ENCODE data around the gene ANP32A.

ANP32A gene

DNA sequence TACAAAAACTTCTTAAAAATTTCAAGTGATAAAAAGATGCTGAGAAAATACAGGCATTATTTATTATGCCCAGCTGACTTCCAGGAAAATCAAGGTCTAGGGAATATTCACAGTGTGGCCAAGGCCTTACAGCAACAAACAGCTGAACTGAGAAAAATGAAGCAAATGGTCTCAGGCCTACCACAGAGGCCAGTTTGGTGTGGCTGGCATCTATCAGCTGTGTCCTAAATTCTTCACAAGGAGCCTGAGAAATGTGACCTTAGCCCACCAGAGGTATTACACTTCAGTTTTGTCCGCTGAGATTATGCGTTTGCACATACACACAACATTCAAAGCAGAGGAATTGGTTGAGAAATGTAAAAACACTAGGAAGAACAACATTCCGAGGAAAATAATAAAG, 77.4 kb downstream of the ANP32A start:
- DNase-seq (ENCODE audit: low spot score), result no peak

DNA sequence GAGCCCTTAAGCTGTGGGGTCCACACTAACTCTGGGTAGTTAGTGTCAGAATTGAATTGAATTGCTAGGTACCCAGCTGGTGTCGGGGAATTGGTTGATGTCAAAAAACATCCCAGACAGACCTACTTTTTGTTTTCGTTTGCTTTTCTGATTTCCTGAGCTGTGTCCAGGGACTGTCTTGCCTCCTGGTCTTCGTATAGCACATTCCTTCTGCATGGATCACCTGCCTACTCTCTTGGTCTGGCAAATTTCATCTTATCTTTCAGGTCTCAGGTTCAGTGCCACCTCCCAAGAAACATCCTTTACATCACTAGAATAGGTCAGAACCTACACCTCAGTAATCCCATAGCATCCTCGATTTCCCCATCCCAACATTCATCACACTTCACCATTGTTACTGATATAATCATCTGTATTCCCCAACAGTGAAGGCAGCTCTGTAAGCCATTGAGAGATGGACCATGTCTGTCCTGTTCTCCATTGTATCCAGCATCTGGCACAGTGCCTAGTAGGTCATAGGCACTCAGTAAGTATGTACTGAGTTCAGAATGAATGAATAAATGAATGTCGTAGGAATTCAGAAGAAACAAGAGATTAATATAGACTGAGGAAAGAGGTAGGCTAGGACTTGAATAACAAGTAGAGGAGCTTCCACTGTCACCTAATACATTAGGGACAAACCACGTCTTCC, 81.2 kb downstream of the ANP32A start:
- DNase-seq (ENCODE audit: low spot score), result no peak

DNA sequence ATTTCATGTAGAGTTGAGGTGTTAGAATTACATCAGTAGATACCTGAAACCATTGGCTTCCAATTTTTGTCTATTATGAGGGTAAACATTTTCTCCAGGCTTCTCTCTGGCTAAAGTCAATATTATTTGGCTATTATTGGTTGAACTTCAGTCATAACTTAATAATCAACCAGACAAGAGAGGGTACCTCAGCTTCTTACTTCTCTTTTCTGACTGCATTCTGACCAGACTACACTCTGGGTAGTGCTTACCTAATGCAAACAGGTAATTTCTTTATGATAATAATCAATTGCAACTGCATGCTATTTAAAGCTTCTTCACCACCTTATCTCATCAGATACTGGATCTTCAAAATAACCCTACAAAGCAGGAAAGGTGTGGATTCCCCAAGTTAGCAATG, 85.1 kb downstream of the ANP32A start:
- no peak for DNase-seq (ENCODE audit: low spot score)

DNA sequence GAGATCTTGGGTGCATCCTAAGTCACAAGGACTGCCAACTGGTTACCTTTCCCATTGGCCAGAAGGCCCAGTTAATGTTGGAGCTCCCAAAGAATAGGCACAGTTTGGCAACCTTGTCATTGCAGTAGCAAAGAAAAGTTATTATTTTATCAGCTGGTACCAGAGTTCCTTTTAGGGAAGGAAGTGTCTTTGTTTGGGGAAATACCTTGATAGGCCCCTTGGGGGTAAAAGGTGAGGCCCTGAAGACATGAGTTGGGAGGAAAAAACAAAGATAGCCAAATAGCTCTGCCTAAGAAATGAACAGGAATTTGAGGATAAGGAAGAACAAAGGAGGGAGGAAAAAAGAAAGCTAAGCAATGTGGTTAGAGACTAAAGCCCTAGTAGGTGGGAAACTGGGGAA, 85.8 kb downstream of the ANP32A start:
- no peak for DNase-seq (ENCODE audit: low spot score)

DNA sequence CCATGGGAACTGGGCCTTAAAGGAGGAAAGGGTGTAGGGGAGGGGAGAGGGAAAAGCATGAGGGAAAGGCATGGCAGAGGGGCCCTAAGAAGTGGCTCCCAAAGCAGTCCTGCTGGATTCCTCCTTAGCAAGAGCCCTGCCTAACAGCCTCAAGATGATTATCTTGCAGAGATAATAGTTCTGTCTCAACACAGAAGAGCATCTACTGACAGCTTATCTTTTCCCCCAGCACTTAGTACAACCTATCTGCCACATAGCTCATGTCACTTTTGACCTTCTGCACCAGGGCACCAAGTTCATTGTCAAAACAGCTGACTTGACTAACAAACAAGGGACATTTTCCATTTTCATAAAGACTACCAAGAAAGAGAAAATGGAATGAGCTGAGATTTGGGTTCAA, 86.3 kb downstream of the ANP32A start:
- no peak for DNase-seq (ENCODE audit: low spot score)

DNA sequence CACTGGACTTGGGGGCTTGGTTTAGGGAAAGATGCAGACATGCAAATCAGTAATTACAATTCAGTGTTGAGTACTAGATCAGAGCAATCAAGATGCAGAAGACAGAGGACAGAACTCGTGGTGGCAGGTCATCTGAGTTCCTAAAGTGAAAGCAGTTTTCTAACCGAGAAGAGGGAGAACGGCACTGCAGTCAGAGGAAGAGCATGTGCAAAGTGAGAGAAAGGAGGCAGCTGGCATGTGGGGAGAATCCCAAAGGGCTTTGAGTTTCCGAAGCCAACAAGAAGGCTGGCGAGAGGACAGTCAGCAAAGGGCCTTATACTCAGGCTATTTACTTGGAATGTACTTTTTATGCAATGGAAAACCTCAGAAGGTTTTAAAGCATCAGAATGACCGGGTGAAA, 87.0 kb downstream of the ANP32A start:
- no peak for DNase-seq (ENCODE audit: low spot score)

DNA sequence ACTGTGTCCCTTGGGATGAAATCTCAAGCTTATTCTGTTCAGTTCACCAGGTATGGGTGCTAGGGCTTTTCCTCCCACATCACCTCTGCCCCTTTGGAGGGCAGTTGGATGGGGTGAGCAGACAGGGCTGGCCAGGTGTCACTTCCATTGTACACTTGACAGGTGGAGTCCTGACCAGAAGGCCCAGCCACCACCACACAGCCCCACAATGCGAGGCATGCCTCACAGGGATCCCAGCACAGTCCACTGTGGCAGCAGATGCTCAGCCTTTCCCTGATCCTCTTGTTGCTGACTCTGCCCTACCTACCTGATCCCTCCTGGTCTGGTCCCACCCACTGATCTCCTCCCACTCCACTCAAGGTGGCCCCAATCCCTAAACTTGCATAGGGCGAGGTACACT, 88.2 kb downstream of the ANP32A start:
- no peak for DNase-seq (ENCODE audit: low spot score)

DNA sequence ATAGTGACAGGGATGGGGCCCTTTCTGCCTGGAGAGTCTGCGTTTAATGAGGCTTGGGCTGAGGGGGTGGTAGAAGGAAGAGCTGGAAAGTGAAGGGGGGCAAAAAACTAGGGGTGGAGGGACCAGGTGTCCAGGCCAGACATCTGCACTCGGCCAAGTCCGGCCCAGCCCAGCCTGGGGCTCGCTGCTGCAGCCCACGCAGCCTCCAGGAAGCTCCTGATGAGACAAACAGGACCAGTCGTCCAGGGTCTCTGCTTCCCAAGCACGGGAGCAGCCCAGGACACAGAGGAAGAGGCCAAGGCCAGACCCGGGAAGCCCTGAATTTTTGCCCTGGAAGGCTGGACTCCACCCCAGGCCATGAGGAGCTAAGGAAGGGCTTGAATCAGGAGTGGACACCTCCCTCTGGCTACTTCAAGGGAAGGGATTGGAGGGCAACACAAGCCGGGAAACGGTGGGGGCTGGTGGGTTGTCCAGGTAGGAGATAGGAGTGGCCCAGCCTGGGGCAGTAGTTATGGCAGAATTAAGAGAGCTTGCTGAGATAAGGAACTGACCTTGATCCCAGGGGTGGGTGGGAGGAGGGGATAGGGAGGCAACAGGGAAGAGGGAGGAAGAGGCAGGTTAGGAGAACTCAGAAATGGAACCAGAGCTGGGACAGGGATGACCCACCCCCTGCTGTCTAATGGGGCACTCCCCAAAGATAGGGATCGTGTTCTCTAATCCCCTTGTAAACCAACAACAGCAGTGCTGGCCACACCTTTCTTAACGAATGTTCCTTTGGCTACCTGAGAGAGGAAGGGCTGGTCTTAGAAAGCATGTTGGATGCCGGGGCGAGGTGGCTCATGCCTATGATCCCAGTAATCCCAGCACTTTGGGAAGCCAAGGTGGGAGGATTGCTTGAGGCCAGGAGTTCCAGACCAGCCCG, 89.5 kb downstream of the ANP32A start:
- no peak for DNase-seq (ENCODE audit: low spot score)

DNA sequence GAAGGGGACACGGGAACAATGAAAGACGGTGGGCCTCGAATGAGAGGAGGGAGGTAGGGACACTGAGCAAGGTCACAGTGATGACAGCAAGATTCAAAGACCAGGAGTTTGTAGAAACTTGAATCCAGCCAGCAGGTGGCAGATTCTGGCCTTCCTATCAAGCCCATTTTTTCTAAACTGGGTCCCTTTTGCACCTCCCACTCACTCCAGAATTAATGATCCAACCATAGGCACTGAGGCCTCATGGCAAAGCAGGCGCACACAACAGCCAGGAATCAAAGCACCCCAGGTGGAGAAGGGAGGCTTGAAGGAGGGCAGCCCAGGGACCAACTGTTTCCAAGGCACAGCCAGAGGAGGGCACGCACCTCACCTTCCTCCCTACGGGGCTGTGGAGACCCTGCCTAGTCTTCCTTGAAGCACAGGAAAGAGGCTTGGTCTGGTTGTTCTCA, 90.2 kb downstream of the ANP32A start:
- no peak for DNase-seq (ENCODE audit: low spot score)

DNA sequence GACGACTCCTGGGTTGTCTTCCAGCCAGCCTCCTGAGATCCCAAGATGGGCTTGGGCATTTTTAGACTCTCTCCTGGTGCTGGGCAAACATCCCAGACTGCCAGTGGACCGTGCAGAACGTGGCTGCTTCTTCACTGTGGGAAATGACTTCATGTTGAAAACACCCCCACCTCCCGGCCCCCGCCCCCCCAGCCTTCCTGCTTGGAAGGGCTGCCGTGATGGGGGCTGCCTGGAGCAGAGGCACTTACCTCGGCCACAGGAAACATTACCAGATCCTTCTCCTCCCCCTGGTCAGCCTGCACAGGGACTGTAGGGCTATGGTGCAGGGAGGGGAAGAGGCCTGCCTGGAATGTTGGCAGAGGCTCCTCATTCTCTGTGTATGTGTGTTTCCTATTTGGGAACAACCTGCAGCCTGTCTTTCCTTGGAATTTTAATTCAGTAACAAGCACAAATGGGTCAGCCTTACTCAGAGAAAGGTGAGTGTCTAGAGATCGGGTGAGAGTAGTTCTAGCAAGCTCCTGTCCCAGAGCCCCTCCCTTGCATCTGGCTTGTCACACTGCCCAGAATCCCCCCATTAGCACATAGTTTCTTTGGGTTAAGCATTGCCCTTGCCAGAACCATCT, 90.8 kb downstream of the ANP32A start:
- DNase-seq (ENCODE audit: low spot score), result no peak
